Measurements from ENCODE around the gene PHEX. TPM values are rescaled to one million over a fixed set of nuclear protein-coding genes. Genes with fewer than 3 reads are reported as not detected.

Gene PHEX
- total RNA-seq, 2 donors from 2014 or later = 0.24 to 0.37 TPM

- Histone ChIP-seq H3K9ac (ENCODE audit: extremely low read depth, low read length, poor library complexity, severe bottlenecking) (no peak overlapping the region), H3K4me3 (ENCODE audit: low read length) (no peak overlapping the region), H3K27me3 (ENCODE audit: control insufficient read depth, insufficient read depth, low read length, poor library complexity, severe bottlenecking) (no peaks in the 10 kb centered on the region), H3K36me3 (ENCODE audit: control insufficient read depth, insufficient read depth, low read length) (no peaks in the 10 kb centered on the region), H3K4me1 (ENCODE audit: control insufficient read depth, insufficient read depth, low read length) (no peaks in the 10 kb centered on the region), H3K9me3 (ENCODE audit: control insufficient read depth, low read length) (no peaks in the 10 kb centered on the region), H3K27ac (ENCODE audit: low read depth, low read length) (no peak overlapping the region)
- Mint-ChIP-seq H3K9me3 (no peaks in the 10 kb centered on the region), H3K27ac (no peak overlapping the region), H3K4me1 (no peaks in the 10 kb centered on the region), H3K27me3 (ENCODE audit: insufficient read depth) (no peaks in the 10 kb centered on the region), H3K4me3 (no peak overlapping the region), H3K36me3 (ENCODE audit: low read depth) (no peaks in the 10 kb centered on the region)
- no peak for TF ChIP-seq CTCF (conservative IDR thresholded peaks at IDR 0.05)
- WGBS, 2 experiments (ENCODE audit: insufficient coverage in 1 of 2, insufficient read length in 1 of 2) = 97% methylated on average over 3 of the region's 4 CpGs; no CpG with 5 or more reads in 1 of the 2 experiments
- DNase-seq = no peak
These were observed 56.2 kb downstream of the PHEX start for GRCh38 chrX:22088326-22088725.

DNA sequence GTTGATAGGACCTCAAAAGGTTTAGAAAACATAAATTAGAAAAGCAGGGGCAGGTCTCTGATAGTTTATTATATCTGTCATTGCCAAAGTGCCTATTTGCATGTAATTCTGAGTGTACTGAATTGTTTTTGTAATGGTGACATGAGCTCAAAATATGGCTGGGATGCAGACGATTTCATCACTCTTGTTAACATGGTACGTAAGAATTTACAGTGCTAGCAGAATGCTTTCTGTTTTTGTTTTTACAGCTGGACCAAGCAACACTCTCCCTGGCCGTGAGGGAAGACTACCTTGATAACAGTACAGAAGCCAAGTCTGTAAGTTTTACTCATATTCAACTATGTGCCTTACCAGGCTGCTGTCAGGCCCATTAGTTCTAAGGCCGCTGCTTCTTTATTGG is 58.1 kb downstream of the PHEX start:
- Histone ChIP-seq H3K4me3 (ENCODE audit: low read length) (no peak overlapping the region), H3K27me3 (ENCODE audit: control insufficient read depth, insufficient read depth, low read length, poor library complexity, severe bottlenecking) (no peaks in the 10 kb centered on the region), H3K4me1 (ENCODE audit: control insufficient read depth, insufficient read depth, low read length) (no peaks in the 10 kb centered on the region), H3K27ac (ENCODE audit: low read depth, low read length) (no peak overlapping the region), H3K36me3 (ENCODE audit: control insufficient read depth, insufficient read depth, low read length) (no peaks in the 10 kb centered on the region), H3K9me3 (ENCODE audit: control insufficient read depth, low read length) (no peaks in the 10 kb centered on the region), H3K9ac (ENCODE audit: extremely low read depth, low read length, poor library complexity, severe bottlenecking) (no peak overlapping the region)
- DNase-seq = no peak
- Mint-ChIP-seq H3K9me3 (no peaks in the 10 kb centered on the region), H3K27ac (no peak overlapping the region), H3K27me3 (ENCODE audit: insufficient read depth) (no peaks in the 10 kb centered on the region), H3K36me3 (ENCODE audit: low read depth) (no peaks in the 10 kb centered on the region), H3K4me3 (no peak overlapping the region), H3K4me1 (peaks cover 6% of the 10 kb centered on the region)
- WGBS, 2 experiments (ENCODE audit: insufficient coverage in 1 of 2, insufficient read length in 1 of 2) = 83 to 93% methylated on average over 3 to 4 of the region's 4 CpGs
- no peak for TF ChIP-seq CTCF (conservative IDR thresholded peaks at IDR 0.05)

DNA sequence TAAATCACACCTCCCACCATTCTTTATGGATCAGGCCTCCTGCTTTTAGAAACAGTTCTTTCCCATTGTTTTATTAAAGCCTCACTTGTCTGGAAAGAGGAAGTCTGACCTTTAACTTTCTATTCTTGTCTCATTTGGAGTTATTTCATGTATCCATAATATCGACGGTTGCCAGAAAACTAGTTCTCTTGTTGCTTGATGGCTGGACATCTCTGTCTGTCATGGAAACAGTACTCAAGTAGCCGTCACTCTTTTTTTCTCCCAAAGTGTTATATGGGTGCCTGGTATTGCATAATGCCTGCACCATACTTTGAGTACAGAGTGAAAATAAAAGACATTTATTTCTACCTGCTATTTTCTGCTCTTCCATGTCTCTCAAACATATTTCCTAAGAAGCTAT is 61.4 kb downstream of the PHEX start:
- TF ChIP-seq CTCF (conservative IDR thresholded peaks at IDR 0.05) = no peak
- WGBS, 2 experiments (ENCODE audit: insufficient coverage in 1 of 2, insufficient read length in 1 of 2) = 88% methylated on average over 3 of the region's 3 CpGs; no CpG with 5 or more reads in 1 of the 2 experiments
- Mint-ChIP-seq H3K27ac (no peak overlapping the region), H3K36me3 (ENCODE audit: low read depth) (no peaks in the 10 kb centered on the region), H3K27me3 (ENCODE audit: insufficient read depth) (no peaks in the 10 kb centered on the region), H3K4me1 (peaks cover 10% of the 10 kb centered on the region), H3K4me3 (no peak overlapping the region), H3K9me3 (no peaks in the 10 kb centered on the region)
- no peaks in the 10 kb centered on the region for H3K9me3 ChIP-seq (ENCODE audit: control insufficient read depth, low read length)
- H3K27ac ChIP-seq (ENCODE audit: low read depth, low read length) = no peak overlapping the region
- H3K4me1 ChIP-seq (ENCODE audit: control insufficient read depth, insufficient read depth, low read length) = no peaks in the 10 kb centered on the region
- no peaks in the 10 kb centered on the region for H3K27me3 ChIP-seq (ENCODE audit: control insufficient read depth, insufficient read depth, low read length, poor library complexity, severe bottlenecking)
- H3K9ac ChIP-seq (ENCODE audit: extremely low read depth, low read length, poor library complexity, severe bottlenecking) = no peak overlapping the region
- no peak for DNase-seq
- H3K4me3 ChIP-seq (ENCODE audit: low read length) = no peak overlapping the region
- H3K36me3 ChIP-seq (ENCODE audit: control insufficient read depth, insufficient read depth, low read length) = no peaks in the 10 kb centered on the region

All from endodermal cell (in vitro differentiated cells).